Lower leg skin (tissue), 3 donors: ENCODE data around the gene PON2.

ENCODE experiments used
- CTCF ChIP-seq, 3 donors: fragments of 450-650 bp; IDR thresholded peaks; one replicate each; pipeline ENCODE4 v1.5.1; 2016; ENCODE audit warnings: antibody characterized with exemption in 3 of 3, mild to moderate bottlenecking in 3 of 3, moderate library complexity in 2 of 3
- POLR2A ChIP-seq, 2 donors: fragments of 450-650 bp; IDR thresholded peaks; one replicate each; pipeline ENCODE4 v1.6.1; 2016 to 2017; ENCODE audit warnings: antibody characterized with exemption in 2 of 2, mild to moderate bottlenecking in 1 of 2, moderate library complexity in 1 of 2

GRCh38 chr7:95394370-95394769, 40.5 kb downstream of the PON2 start:
- TF ChIP-seq CTCF (IDR thresholded peaks at IDR 0.05) (no peak), POLR2A (IDR thresholded peaks at IDR 0.05) (no peak)
